NCI-H187 treated with DMSO at 0.1 percent for 48 hours (cell line): ENCODE results near the gene SOS1.
"Not testable (repeated sequence)": the region's sequence is repeated elsewhere in the genome, so short reads cannot be mapped to it uniquely, and the experiment has no call there.

Experiments used
- DNase-seq: peaks from one replicate; lab custom pipeline; 2025; lab: John Stamatoyannopoulos, UW

SOS1 gene

GRCh38 chr2:39120771-39121522, at the start of gene SOS1:
SOS1 (minus strand) TSS chr2:39121051; CDS start chr2:39120422, 629 bp downstream.
- DNase-seq = peak; percentile 83

DNA sequence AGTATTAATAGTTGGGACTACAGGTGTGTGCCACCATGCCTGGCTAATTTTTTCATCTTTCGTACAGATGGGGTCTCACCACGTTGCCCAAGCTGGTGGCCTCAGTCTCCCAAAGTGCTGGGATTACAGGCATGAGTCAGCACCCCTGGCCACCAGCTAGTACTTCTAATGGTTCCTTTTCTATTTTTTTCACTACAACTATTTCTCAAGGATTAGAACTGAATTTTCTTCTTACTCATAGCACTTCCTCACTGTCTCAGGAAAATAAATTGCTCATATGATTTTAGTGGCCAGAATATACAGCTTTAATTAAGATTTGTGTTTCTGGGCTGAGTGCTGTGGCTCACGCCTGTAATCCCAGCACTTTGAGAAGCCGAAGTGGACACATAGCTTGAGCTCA, 43.2 kb upstream of the SOS1 start:
- no peak for DNase-seq

GRCh38 chr2:39160982-39161381, 40.1 kb upstream of the SOS1 start:
- no peak for DNase-seq

- no peak for DNase-seq
These were observed 38.4 kb upstream of the SOS1 start for GRCh38 chr2:39159283-39159682.

- DNase-seq = no peak
These were observed 37.5 kb upstream of the SOS1 start for GRCh38 chr2:39158351-39158750.

- no peak for DNase-seq
These were observed 36.0 kb upstream of the SOS1 start for GRCh38 chr2:39156846-39157245.

GRCh38 chr2:39156107-39156506, 35.3 kb upstream of the SOS1 start:
- DNase-seq = no peak

DNA sequence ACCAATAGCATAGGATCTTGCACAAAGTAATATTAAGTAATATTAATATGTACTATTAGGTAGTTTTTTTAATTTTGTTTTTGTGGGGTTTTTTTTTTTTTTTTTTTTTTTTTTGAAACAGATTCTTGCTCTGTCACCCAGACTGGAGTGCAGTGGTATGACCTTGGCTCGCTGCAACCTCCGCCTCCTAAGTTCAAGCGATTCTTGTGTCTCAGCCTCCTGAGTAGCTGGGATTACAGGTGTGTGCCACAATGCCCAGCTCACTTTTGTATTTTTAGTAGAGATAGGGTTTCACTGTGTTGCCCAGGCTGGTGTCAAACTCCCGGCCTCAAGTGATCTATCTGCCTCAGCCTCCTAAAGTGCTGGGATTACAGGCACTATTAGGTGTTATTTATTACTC, 34.7 kb upstream of the SOS1 start:
- DNase-seq = not testable (repeated sequence)

DNA sequence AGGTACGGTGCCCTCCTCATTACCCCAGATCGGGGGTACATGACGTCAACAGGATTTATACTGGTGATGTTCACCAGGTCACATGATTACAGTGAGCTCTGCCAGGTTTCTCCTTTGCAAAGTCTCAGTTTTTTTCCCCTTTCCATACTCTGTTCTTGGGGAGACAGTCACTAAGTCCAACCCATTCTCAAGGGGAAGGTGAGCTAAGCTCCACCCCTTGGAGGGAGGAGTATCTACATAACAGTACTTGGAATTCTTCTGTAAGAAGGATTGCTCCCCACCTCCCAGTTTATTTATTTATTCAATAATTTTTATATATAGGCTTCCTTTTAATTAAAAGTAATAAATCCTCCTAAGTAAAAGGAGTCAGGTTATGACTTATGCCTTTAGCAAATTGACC, 34.1 kb upstream of the SOS1 start:
- no peak for DNase-seq

- no peak for DNase-seq
These were observed 32.5 kb upstream of the SOS1 start for GRCh38 chr2:39153312-39153711.

DNA sequence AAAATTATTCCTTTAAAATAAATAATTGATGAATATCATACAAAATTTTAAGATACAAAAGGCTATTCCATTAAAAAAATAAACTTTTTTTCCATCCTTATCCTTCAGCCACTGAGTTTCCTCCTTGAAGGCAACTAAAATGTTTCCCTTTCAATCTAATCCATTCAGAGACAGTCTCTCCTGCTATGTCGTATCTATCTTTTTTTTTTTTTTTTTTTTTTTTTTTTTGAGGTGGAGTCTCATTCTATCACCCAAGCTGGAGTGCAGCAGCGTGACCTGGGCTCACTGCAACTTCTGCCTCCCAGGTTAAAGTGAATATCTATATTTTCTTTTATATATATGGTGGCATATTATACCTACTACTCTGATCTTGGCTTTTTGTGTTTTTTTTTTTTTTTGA, 31.7 kb upstream of the SOS1 start:
- DNase-seq = no peak

DNA sequence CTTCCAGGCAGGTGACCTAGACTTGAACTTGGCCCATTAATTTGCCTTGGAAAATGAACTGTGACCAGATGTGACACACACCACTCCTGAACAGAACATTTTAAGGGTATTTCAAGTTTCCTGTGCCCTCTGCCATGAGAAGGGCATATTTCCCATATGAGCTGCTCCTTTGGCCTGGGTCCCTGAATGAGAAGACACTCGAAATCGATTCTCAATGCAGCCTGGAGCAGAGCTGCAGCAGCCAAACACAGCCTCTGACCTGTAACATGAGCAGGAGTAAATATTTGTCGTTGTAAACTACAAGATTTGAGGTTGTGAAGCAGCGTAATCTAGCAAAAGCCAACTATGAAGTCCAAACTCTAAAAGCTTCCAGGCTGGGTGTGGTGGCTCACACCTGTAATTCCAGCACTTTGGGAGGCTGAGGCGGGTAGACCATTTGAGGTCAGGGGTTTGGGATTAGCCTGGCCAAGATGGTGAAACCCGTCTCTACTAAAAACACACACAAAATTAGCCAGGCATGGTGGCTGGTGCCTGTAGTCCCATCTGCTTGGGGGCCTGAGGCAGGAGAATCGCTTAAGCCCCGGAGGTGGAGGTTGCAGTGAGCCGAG, 30.1 kb upstream of the SOS1 start:
- no peak for DNase-seq

DNA sequence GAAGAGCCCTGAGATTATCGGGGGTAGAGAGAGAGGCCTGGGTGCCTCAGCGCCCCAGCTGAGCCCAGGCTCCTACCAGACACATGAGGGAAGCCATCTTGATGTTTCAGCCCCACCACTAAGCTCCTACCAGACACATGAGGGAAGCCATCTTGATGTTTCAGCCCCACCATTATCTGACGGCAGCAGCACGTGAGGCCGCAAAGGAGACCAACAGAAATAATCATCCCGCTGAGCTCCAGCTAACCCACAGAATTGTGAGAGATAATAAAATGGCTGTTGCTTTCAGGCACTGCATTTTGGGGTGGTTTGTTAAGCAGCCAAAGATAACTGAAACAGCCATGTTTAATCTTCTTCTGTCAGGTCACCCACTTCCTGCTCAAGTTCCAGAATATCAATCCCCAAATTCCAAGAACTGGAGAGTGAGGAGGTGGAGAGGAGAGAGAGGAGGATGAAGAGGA, 29.3 kb upstream of the SOS1 start:
- no peak for DNase-seq

- DNase-seq = no peak
These were observed 25.8 kb upstream of the SOS1 start for GRCh38 chr2:39146630-39147029.

GRCh38 chr2:39145906-39146421, 25.1 kb upstream of the SOS1 start:
- DNase-seq = no peak

DNA sequence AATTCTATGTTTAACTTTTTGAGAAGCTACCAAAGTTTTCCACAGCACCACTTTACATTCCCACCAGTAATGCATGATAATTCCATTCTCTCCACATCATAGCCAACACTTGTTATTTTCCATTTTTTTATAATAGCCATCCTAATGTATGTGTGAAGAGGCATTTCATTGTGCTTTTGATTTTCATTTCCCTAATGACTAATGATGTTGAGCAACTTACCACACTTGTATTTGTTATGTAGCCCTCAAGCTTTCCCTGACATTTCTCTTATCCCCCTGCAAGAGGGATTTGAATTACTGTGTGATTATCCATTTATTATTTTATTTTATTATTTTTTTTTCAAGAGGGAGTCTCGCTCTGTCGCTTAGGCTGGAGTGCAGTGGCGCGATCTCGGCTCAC, 23.6 kb upstream of the SOS1 start:
- DNase-seq = no peak

DNA sequence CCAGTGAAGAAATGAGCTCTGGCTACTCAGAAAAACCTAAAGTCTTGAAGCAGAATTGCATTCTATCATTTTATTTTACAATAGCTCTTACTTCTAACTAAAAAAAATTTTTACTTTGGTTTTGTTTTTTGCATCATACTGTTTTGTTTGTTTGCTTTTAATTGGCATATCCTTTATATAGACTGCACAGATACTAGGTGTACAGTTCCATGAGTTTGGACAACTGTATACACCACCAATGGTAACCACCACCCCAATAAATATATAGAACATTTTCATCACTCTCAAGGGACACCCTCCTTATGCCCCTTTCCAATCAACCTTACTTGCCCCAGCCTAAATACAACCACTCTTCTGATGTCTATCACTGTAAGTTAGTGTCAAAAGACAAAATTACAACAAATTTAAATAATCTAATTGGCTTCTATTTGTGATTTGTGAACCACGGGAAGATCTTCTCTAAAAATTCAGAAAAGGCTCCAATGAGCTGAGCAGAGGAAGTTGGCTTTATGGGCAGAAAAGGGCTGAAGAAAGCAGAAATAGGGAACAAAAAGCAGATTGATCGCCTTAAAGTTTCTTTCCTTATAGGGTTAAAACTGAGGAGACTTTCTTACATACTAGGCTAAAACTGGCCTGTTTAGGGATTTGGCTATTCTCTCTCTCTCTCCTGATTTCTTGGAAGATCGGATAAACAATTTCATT, 22.2 kb upstream of the SOS1 start:
- no peak for DNase-seq

DNA sequence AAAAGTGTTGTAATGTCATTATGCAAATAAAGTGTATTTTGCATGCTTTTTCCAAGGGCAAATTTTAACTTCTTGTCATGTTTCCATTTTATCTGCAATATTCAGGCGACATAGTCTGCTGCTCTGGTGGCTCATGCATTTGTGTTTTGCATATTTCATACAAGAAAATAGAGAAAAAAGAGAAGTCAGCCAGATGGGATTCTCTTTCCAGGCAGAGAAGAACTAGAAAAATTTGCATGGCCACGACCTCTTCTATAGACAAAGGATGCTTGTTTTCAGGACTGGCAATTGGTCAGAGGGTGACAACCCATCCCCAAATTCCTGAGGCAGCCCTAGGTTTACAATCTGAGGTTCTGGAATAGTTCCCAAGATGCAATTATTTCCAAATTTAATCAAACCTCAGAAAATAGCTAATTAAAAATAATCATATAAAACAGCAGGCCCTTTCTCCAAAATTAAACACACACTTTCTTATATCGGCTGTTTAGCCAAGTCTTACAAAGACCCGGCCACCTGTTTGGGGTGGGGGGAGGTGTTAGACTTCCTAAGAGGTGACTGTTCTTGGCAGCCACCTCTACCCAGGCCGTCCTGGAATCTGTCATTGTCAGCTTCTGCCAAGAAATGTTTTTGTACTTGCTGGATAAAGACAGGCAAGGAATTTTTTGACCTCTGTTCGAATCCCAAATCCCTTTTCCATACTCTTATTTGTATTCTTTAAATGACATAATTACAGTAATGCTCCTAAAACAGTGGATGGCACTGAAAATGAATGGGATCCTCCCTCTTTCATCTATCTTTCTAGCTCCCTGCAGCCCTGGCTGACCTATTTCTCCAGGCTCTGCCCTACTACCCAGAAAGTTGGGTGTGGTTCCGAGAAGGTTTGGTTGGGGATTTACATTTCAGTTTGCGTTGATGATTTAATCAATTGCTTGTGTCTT, 20.8 kb upstream of the SOS1 start:
- DNase-seq = no peak

GRCh38 chr2:39140948-39141333, 20.1 kb upstream of the SOS1 start:
- DNase-seq = not testable (repeated sequence)

DNA sequence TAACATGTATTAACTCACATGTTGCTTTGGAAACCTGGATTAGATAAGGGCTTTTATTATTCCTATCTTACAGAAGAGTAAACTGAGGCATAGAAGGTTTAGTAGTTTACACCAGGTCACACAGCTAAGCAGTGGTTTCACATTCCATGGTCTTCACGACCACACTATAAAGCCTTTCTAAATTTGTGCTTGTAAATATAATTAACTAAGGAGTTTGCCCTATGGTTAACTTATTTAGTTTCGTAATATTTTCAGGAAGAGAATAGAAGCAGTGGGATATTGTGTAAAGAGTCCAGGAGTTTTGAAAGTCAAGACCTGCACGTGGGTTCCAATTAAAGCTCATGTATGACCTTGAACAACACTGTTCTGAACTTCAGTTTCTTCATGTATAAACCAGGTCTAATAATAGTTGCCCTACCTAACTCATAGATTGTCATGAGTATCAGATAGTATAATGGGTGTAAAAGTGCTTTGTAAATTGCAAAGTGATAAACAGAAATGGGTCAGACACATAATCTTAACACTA, 19.5 kb upstream of the SOS1 start:
- DNase-seq = no peak

GRCh38 chr2:39139511-39140237, 18.8 kb upstream of the SOS1 start:
- no peak for DNase-seq
